Measurements from ENCODE around the gene C6orf141. TPM values are rescaled to one million over a fixed set of nuclear protein-coding genes. Genes with fewer than 3 reads are reported as not detected.

The C6orf141 gene
- total and polyA plus RNA-seq, 2 donors (not counting 1 experiment from before 2014, with no cell fraction given): not detected

GRCh38 chr6:49570474-49571079 lies 20.1 kb downstream of the C6orf141 start:
- Histone ChIP-seq H3K9ac (ENCODE audit: low read length) (no peak overlapping the region), H2AFZ (ENCODE audit: insufficient read depth, low read depth, low read length, poor library complexity, severe bottlenecking) (no peak overlapping the region), H3K4me2 (replicated peaks; ENCODE audit: low read depth, low read length, poor library complexity, severe bottlenecking) (no peak overlapping the region), H3K27ac (ENCODE audit: low read length in 2 of 2) (no peak overlapping the region), H3K4me3 (ENCODE audit: control extremely low read depth in 1 of 5, extremely low read depth in 1 of 5, insufficient read depth in 1 of 5, low read depth in 2 of 5, low read length in 4 of 5) (no peak overlapping the region), H3K9me3 (ENCODE audit: control extremely low read depth in 1 of 3, control insufficient read depth in 2 of 3, insufficient read depth in 1 of 3, low read length in 2 of 3) (no peaks in the 10 kb centered on the region), H3K4me1 (ENCODE audit: control insufficient read depth in 2 of 2, insufficient read depth in 2 of 2, low read length in 2 of 2) (no peaks in the 10 kb centered on the region), H4K20me1 (ENCODE audit: control insufficient read depth, insufficient read depth, low read length, poor library complexity, severe bottlenecking) (no peaks in the 10 kb centered on the region), H3K79me2 (ENCODE audit: control insufficient read depth, insufficient read depth, low read length) (no peaks in the 10 kb centered on the region), H3K36me3 (replicated peaks in 1 of 2; ENCODE audit: control extremely low read depth in 1 of 2, control insufficient read depth in 1 of 2, extremely low read depth in 1 of 2, insufficient read depth in 2 of 2, low read length in 1 of 2) (no peaks in the 10 kb centered on the region), H3K27me3 (replicated peaks in 1 of 4; ENCODE audit: control extremely low read depth in 1 of 4, control insufficient read depth in 3 of 4, insufficient read depth in 4 of 4, low read length in 3 of 4) (no peaks in the 10 kb centered on the region)
- CTCF ChIA-PET: no interaction called here
- H3K4me1 Mint-ChIP-seq: no peaks in the 10 kb centered on the region
- H3K4me3 Mint-ChIP-seq: no peak overlapping the region
- H3K9me3 Mint-ChIP-seq (ENCODE audit: insufficient read depth): no peaks in the 10 kb centered on the region
- WGBS (ENCODE audit: insufficient coverage): 60% methylated on average over 1 of the region's 6 CpGs
- ATAC-seq (ENCODE audit: low read depth) (no peak), DNase-seq (no peak)
- H3K27ac Mint-ChIP-seq: no peak overlapping the region
- POLR2A ChIA-PET: no interaction called here
- TF ChIP-seq CTCF (IDR thresholded peaks at IDR 0.05): no peak
- TF ChIP-seq EZH2 (IDR thresholded peaks at IDR 0.05; ENCODE audit: borderline replicate concordance, insufficient read depth, low read depth, low read length, poor library complexity, severe bottlenecking): no peak
- intact Hi-C loops (cut with micrococcal nuclease): no loop called here
- peaks cover 2% of the 10 kb centered on the region for H3K27me3 Mint-ChIP-seq

GRCh38 chr6:49576618-49577017 lies 26.1 kb downstream of the C6orf141 start:
- Histone ChIP-seq H3K4me2 (replicated peaks; ENCODE audit: low read depth, low read length, poor library complexity, severe bottlenecking) (no peak overlapping the region), H3K27me3 (replicated peaks in 1 of 4; ENCODE audit: control extremely low read depth in 1 of 4, control insufficient read depth in 3 of 4, insufficient read depth in 4 of 4, low read length in 3 of 4) (no peaks in the 10 kb centered on the region), H3K27ac (ENCODE audit: low read length in 2 of 2) (no peak overlapping the region), H3K79me2 (ENCODE audit: control insufficient read depth, insufficient read depth, low read length) (no peaks in the 10 kb centered on the region), H2AFZ (ENCODE audit: insufficient read depth, low read depth, low read length, poor library complexity, severe bottlenecking) (no peak overlapping the region), H3K36me3 (replicated peaks in 1 of 2; ENCODE audit: control extremely low read depth in 1 of 2, control insufficient read depth in 1 of 2, extremely low read depth in 1 of 2, insufficient read depth in 2 of 2, low read length in 1 of 2) (no peaks in the 10 kb centered on the region), H3K4me3 (ENCODE audit: control extremely low read depth in 1 of 5, extremely low read depth in 1 of 5, insufficient read depth in 1 of 5, low read depth in 2 of 5, low read length in 4 of 5) (no peak overlapping the region), H3K9ac (ENCODE audit: low read length) (no peak overlapping the region), H4K20me1 (ENCODE audit: control insufficient read depth, insufficient read depth, low read length, poor library complexity, severe bottlenecking) (no peaks in the 10 kb centered on the region), H3K4me1 (ENCODE audit: control insufficient read depth in 2 of 2, insufficient read depth in 2 of 2, low read length in 2 of 2) (no peaks in the 10 kb centered on the region), H3K9me3 (ENCODE audit: control extremely low read depth in 1 of 3, control insufficient read depth in 2 of 3, insufficient read depth in 1 of 3, low read length in 2 of 3) (no peaks in the 10 kb centered on the region)
- Mint-ChIP-seq H3K9me3 (ENCODE audit: insufficient read depth) (no peaks in the 10 kb centered on the region), H3K27me3 (peaks cover 3% of the 10 kb centered on the region), H3K4me1 (no peaks in the 10 kb centered on the region), H3K27ac (no peak overlapping the region), H3K4me3 (no peak overlapping the region)
- POLR2A ChIA-PET: no interaction called here
- CTCF ChIA-PET: no interaction called here
- intact Hi-C loops (cut with micrococcal nuclease): no loop called here
- DNase-seq (no peak), ATAC-seq (ENCODE audit: low read depth) (no peak)
- no CpG with 5 or more reads among the region's 1 CpG for WGBS (ENCODE audit: insufficient coverage)
- TF ChIP-seq EZH2 (IDR thresholded peaks at IDR 0.05; ENCODE audit: borderline replicate concordance, insufficient read depth, low read depth, low read length, poor library complexity, severe bottlenecking) (no peak), CTCF (IDR thresholded peaks at IDR 0.05) (no peak)
